Measurements from ENCODE around the gene TNS1. TPM values are rescaled to one million over a fixed set of nuclear protein-coding genes. Genes with fewer than 3 reads are reported as not detected.
"Not testable (repeated sequence)": the region's sequence is repeated elsewhere in the genome, so short reads cannot be mapped to it uniquely, and the experiment has no call there.

Gene TNS1
- polyA plus RNA-seq (2014; cell fraction: cytosol; rRNA removed): 3.5 and 3.9 TPM in 2 replicates
- 3.5 and 10.2 TPM in 2 replicates for polyA plus RNA-seq (2014; cell fraction: nucleus; rRNA removed)

GRCh38 chr2:218002845-218003180 lies at the start of gene TNS1:
Gene TNS1, minus strand, starts transcription at chr2:218002995. Its CDS starts 123 bp downstream, at chr2:218002872.
- peak; percentile 55 for DNase-seq (ENCODE audit: low spot score)

- no peak for DNase-seq (ENCODE audit: low spot score)
Measured at GRCh38 chr2:218051903-218052302, 49.1 kb upstream of the TNS1 start.

- DNase-seq (ENCODE audit: low spot score): no peak
Measured at GRCh38 chr2:218047536-218048225, 44.9 kb upstream of the TNS1 start.

DNA sequence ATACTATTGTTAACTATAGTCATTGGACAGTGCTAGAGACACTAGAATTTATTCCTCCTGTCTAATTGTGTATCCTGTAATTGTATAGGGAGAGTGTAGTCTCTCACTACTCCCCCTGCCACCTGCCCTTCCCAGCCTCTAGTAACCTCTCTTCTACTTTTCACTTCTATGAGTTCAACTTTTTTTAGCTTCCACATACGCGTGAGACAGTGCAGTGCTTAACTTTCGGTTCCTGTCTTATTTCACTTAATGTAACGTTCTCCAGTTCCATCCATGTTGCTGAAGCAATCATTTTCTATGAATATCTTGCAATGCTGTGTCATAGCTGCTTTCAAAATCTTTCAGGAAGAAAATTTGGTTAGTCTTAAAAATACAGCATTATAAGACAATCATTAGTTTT lies 43.4 kb upstream of the TNS1 start:
- no peak for DNase-seq (ENCODE audit: low spot score)

DNA sequence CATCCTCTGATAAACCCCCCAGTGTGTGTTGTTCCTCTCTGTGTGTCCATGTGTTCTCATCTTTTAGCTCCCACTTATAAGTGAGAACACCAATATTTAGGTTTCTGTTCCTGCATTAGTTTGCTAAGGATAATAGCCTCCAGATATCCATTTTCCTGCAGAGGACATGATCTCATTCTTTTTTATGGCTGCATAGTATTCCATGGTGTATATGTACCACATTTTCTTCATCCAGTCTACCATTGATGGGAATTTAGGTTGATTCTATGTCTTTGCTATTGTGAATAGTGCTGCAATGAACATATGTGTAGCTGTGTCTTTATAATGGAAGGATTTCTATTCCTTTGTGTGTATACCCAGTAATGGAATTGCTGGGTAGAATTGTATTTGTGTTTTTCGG lies 41.8 kb upstream of the TNS1 start:
- not testable (repeated sequence) for DNase-seq (ENCODE audit: low spot score)

DNA sequence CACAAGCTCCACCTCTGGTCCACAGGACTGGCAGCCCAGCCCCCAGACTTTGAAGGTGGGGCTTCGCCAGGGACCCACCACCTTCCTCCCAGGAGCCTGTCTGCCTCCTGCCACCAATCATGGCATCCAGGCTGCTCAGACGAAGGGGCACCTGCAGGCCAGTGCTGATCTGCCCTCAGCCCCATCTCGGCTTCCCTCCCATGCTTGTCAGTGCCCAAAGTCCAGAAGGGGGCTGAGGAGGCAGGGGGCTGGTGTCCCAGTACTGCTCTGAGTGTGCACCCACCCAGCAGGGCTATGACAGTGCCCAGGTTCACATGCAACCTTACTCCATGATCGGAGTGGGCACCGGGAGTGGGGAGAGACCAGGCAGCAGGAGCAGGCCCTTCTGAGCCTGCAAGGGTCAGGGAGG lies 40.9 kb upstream of the TNS1 start:
- DNase-seq (ENCODE audit: low spot score): no peak

GRCh38 chr2:218043100-218043499 lies 40.3 kb upstream of the TNS1 start:
- DNase-seq (ENCODE audit: low spot score): no peak

DNA sequence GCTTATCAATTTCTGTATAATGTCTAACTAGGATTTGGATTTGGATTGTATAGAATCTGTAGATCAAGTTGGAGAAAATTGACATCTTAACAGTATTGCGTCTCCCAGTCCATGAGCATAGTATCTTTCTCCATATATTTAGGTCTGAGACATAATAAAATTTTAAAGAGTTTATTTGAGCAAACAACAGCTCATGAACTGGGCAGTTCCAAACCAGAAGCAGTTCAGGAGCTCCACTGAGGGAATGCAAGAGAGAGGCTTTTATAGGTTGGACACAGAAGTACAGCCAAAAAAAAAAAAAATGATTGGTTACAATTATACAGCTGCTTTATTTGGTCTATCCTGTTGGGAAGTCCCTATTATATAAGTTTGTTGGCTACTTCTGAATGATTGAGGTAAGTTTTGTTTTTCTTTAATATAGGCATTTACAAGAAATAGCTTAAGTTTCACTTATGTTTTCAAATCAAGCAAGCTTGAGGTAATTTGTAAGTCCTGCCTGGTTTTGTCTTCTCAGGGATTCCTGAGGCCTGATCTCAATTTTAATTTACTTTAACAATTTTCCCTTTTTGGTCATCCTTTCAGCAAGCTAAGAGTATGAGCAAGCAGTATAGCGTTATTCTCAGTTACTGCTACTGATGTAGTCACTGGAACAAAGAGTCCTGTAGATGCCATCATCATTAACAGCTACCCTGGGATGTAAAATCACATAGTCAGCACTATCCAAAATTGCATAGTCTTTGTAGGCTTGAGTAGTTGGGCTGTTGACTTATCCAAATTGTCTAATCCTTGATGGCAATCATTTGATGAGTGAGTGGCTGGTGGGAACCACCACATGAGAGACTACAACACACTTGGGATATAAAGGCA lies 38.7 kb upstream of the TNS1 start:
- DNase-seq (ENCODE audit: low spot score): no peak

- DNase-seq (ENCODE audit: low spot score): no peak
Measured at GRCh38 chr2:218040883-218041282, 38.1 kb upstream of the TNS1 start.

DNA sequence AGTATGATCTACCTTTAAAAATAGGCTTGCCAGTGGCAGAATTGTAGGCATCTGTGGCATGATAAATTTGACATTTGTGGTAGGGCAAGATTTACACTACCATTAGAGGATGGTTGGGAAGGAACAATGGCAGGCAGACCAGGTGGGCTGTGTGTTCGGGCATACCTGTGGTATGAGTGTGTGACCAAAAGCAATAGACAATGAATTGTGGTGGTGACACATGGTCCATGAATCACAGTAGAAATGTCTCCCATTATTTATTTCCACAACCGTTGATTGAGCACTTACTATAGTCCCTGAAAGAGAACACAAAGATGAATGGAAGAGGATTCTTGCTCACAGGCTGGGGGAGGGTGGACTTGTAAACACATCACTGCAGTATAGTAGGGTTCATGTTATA lies 36.4 kb upstream of the TNS1 start:
- DNase-seq (ENCODE audit: low spot score): no peak

DNA sequence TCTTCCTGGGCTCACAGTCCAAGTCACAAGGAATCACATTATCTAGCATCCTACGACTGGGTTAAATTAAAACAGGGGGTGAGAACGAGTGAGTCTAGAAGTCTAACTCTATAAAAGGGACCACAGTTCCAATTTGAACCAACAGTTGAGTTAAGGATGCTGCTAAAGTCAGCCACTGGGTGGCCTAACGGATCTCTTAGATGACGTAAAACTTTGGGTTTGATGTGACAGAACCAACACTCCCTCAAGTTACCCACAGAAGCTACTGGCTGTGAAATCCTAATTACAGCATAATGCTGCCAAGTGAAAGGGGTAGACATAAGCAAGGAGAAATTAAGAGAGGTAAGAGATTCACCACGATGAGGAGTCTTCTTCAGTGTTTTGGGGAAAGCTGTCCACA lies 33.6 kb upstream of the TNS1 start:
- DNase-seq (ENCODE audit: low spot score): no peak

DNA sequence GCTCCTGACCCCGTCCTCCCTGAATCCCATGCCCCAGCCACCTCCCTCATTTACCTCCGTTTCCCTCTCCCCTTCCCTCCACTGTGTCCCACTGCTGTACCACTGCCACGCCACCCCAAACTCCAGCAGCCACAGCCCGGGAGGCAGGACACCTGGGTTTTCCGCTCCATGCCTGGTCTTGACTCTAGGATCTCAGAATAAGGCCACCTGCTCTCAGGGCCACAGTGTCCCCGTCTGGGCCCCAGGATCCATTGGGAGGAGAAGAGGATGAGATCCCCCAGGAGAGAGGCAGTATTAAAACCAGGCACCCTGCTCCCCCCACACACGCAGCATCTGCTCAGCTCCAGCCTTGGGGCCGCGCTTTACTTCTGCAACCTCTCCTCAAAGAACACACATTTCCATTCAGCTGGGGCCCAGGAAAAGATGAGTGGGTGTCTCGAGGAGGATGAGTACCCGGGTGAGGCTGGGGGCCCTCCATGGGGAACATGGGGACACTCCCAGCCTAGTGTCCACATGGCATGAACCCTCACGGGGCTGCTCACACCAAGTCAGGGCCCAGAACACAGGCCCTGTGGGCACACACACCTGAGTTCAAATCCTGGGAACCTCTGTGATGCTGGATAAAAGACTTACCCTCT lies 32.8 kb upstream of the TNS1 start:
- no peak for DNase-seq (ENCODE audit: low spot score)

GRCh38 chr2:218034497-218035213 lies 31.9 kb upstream of the TNS1 start:
- peak; percentile 77 for DNase-seq (ENCODE audit: low spot score)

DNA sequence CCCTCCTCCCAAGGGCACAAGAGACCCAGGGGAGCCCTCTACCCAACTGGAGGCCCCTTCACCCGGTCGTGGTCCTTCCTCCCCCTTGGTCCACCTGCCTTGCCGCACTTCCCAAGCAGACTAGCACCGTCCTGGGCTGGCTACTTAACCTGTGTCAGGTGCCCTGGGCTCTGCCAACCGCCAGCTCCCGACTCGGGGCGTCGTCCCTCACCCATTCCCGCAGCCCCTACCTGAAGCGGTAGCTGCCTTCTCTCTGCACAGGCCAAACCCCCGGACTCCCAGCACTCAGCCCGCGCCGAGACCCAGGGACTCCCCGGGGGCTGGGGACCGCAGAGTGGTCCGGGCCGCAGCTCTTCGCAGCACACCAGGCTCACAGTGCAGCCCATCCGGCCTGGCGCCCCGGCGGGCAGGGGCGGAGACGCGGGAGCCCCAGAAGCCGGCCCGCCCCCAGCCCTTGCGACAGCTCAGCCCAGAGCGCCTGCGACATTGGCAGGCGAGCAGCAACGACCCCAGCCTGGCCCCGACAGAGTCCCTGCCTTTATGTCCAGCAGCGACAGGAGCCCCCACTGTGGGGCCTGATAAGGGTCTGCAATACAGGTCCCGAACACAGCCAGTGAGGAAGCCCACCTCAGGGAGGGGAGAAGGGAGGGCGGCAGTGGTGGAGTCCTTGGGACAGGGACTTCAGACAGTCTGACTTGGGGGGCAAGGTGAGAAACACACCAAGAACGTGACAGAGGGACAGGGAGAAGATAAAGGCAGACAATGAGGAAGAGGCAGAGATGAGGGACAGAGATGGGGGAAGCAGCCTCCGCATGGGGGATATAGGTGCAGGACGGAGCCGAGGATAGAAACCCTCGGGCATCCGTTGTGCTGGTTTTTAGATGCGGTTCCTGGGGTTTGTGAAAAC lies 31.0 kb upstream of the TNS1 start:
- DNase-seq (ENCODE audit: low spot score): no peak

GRCh38 chr2:218033208-218033589 lies 30.4 kb upstream of the TNS1 start:
- no peak for DNase-seq (ENCODE audit: low spot score)

DNA sequence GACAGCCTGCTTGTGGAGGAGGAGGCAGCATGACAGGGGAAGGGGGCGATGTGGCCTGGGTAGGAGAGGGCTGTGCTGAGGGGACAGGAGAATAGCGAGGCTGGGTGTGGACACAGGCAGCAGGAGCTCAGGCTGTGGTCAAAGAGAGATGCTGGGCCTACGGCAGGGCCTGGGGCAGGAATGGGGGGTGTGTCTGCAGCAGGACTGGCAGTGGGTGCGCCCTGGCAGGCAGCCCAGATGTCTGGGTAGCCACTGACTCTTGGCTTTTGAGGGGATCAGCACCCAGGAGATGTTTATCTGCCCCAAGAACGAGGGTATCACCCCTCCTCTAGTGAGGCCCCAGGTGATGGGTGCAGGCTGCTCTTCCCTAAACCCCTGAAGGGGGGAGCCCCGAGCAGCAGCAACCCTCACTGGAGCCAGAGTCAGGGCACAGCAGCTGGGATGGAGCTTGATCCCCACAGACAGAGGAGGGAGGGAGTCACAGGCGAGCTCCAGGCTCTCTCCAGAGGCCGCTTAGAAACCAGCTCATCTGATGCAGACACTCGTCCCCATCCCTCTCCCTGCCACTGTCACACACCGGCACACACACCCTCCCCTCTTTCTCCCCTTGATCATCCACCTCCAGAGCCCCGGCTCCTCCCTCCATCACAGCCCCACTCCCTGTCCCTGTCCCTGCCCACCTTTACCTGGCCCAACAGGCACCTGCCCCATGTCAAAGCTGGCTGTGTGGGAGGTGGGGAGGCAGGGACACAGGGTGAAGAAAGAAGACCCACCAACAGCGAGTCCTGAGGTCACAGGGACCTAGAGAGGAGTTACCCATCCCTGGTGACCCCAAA lies 29.8 kb upstream of the TNS1 start:
- DNase-seq (ENCODE audit: low spot score): no peak

GRCh38 chr2:218031771-218032257 lies 29.0 kb upstream of the TNS1 start:
- DNase-seq (ENCODE audit: low spot score): no peak

DNA sequence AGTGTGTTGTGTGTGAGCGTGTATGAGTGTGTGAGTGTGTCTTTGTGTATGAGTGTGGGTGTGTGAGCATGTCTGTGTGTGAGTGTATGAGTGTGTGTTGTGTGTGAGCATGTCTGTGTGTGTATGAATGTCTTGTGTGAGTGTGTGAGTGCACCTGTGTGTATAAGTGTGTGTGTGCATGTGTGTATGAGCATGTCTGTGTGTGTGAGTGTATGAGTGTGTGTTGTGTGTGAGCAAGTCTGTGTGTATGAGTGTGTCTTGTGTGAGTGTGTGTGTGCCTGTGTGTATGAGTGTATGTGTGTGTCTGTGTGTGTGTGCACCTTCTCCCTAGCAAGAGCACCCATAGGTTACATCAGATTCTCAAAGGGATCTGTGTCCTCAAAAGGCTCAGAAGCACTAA lies 28.5 kb upstream of the TNS1 start:
- no peak for DNase-seq (ENCODE audit: low spot score)

DNA sequence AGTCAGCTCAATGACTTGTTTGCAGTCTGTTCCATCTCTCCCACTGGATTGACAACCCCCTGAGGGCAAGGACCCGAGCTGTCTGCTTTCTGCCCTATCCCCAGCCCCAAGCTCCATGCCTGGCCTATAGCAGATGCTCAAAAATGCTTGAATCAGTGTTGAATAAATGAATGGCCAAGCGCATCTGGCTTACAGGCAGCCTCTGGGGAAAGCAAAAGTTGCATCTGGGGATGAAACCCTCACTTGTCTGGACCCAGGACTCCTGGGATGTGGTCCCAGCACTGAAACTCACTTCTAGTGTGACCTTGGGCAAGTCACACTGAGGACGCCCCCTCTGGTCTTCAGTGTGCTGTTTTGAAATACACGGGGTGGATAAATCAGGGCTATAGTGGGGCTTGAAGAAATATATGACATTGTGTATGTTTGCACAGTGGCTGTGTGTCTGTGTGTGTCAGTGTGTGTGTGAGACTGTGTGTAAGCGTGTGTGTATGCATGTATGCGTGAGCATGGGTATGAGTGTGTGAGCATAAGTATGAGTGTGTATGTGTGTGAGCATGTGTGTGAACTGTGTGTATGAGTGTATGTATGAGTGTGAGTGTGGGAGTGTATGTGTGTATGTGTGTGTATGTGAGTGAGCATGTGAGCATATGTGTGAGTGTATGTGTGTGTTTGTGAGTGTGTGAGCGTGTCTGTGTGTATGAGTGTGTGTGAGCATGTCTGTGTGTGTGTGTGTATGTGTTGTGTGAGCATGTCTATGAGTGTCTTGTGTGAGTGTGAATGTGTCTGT lies 27.8 kb upstream of the TNS1 start:
- no peak for DNase-seq (ENCODE audit: low spot score)

All from SK-N-DZ (cell line).